NCI-H187 (cell line): ENCODE data around the gene REELD1.

ENCODE experiments used
- DNase-seq, 2 experiments: peaks; one replicate each; lab custom pipeline; 2025; lab: John Stamatoyannopoulos, UW

REELD1 gene

GRCh38 chr4:146224326-146224966, 10.1 kb downstream of the REELD1 start:
- DNase-seq = no peak

GRCh38 chr4:146229406-146229805, 15.1 kb downstream of the REELD1 start:
- DNase-seq = no peak

- DNase-seq = no peak
Observed at GRCh38 chr4:146232131-146232722, 17.9 kb downstream of the REELD1 start.

- DNase-seq = no peak
Observed at GRCh38 chr4:146235654-146236177, 21.4 kb downstream of the REELD1 start.

GRCh38 chr4:146236216-146236615, 21.9 kb downstream of the REELD1 start:
- no peak for DNase-seq

- no peak for DNase-seq
Observed at GRCh38 chr4:146237092-146237491, 22.8 kb downstream of the REELD1 start.

GRCh38 chr4:146238107-146238506, 23.8 kb downstream of the REELD1 start:
- DNase-seq = no peak

- no peak for DNase-seq
Observed at GRCh38 chr4:146243141-146243882, 29.0 kb downstream of the REELD1 start.

GRCh38 chr4:146243883-146244277, 29.5 kb downstream of the REELD1 start:
- no peak for DNase-seq

GRCh38 chr4:146244496-146244895, 30.2 kb downstream of the REELD1 start:
- no peak for DNase-seq

- DNase-seq = no peak
Observed at GRCh38 chr4:146245246-146245645, 30.9 kb downstream of the REELD1 start.

GRCh38 chr4:146245850-146246249, 31.5 kb downstream of the REELD1 start:
- no peak for DNase-seq

GRCh38 chr4:146246381-146246780, 32.0 kb downstream of the REELD1 start:
- DNase-seq = no peak

- DNase-seq = no peak
Observed at GRCh38 chr4:146247356-146247755, 33.0 kb downstream of the REELD1 start.

- DNase-seq = no peak
Observed at GRCh38 chr4:146252969-146253611, 38.8 kb downstream of the REELD1 start.

- DNase-seq = no peak
Observed at GRCh38 chr4:146255463-146255862, 41.1 kb downstream of the REELD1 start.

- DNase-seq = no peak
Observed at GRCh38 chr4:146255874-146256273, 41.5 kb downstream of the REELD1 start.

- no peak for DNase-seq
Observed at GRCh38 chr4:146256328-146256727, 42.0 kb downstream of the REELD1 start.

- DNase-seq = no peak
Observed at GRCh38 chr4:146257511-146257910, 43.2 kb downstream of the REELD1 start.

- DNase-seq = no peak
Observed at GRCh38 chr4:146260521-146260920, 46.2 kb downstream of the REELD1 start.

GRCh38 chr4:146261041-146261440, 46.7 kb downstream of the REELD1 start:
- DNase-seq = no peak

- no peak for DNase-seq
Observed at GRCh38 chr4:146263793-146264192, 49.5 kb downstream of the REELD1 start.
